ENCODE data around the gene REELD1. TPM values are rescaled to one million over a fixed set of nuclear protein-coding genes. Genes with fewer than 3 reads are reported as not detected.

The REELD1 gene
- total RNA-seq, 2 donors from 2014 or later, result 1.1 TPM; not detected in 1

DNA sequence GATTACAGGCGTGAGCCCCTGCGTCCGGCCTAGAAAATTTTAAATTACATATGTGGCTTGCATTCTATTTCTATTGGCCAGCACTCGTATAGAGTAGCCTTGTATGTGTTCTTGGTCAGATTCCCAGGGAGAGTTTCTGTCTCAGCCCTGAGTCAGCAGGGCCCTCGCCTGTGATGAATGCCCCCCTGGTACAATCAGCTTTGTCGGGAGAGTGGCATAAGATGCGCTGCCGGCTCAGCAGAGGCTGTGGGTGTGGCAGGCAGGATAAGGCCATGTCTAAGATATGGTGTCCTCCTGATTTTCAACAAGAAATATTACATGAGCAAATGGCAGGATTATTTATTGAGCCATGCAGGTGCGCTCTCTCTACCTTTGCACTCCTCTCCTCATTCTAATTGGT lies 1.6 kb upstream of the REELD1 start:
- Histone ChIP-seq H3K9me3 (no peaks in the 10 kb centered on the region), H3K4me3 (no peak overlapping the region), H3K36me3 (no peaks in the 10 kb centered on the region), H3K27ac (no peak overlapping the region), H3K27me3 (replicated peaks; ENCODE audit: insufficient read depth) (no peaks in the 10 kb centered on the region), H3K4me1 (ENCODE audit: control insufficient read depth in 1 of 2, low read depth in 2 of 2) (no peaks in the 10 kb centered on the region)
- no peak for DNase-seq (ENCODE audit: low spot score)
- ATAC-seq (ENCODE audit: insufficient number of reproducible peaks, low FRiP score, low read depth), result no peak
- TF ChIP-seq, protein P1, sequence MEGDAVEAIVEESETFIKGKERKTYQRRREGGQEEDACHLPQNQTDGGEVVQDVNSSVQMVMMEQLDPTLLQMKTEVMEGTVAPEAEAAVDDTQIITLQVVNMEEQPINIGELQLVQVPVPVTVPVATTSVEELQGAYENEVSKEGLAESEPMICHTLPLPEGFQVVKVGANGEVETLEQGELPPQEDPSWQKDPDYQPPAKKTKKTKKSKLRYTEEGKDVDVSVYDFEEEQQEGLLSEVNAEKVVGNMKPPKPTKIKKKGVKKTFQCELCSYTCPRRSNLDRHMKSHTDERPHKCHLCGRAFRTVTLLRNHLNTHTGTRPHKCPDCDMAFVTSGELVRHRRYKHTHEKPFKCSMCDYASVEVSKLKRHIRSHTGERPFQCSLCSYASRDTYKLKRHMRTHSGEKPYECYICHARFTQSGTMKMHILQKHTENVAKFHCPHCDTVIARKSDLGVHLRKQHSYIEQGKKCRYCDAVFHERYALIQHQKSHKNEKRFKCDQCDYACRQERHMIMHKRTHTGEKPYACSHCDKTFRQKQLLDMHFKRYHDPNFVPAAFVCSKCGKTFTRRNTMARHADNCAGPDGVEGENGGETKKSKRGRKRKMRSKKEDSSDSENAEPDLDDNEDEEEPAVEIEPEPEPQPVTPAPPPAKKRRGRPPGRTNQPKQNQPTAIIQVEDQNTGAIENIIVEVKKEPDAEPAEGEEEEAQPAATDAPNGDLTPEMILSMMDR (IDR thresholded peaks at IDR 0.05), result no peak

- H3K4me1 ChIP-seq (ENCODE audit: control insufficient read depth in 1 of 2, low read depth in 2 of 2), result no peaks in the 10 kb centered on the region
- TF ChIP-seq, protein P1 (IDR thresholded peaks at IDR 0.05), result no peak
- DNase-seq (ENCODE audit: low spot score) (no peak), ATAC-seq (ENCODE audit: insufficient number of reproducible peaks, low FRiP score, low read depth) (no peak)
- no peaks in the 10 kb centered on the region for H3K36me3 ChIP-seq
- no peaks in the 10 kb centered on the region for H3K9me3 ChIP-seq
- H3K4me3 ChIP-seq, result no peak overlapping the region
- H3K27me3 ChIP-seq (replicated peaks; ENCODE audit: insufficient read depth), result no peaks in the 10 kb centered on the region
- no peak overlapping the region for H3K27ac ChIP-seq
Observed at GRCh38 chr4:146222313-146222712, 8.0 kb downstream of the REELD1 start.

- Histone ChIP-seq H3K9me3 (no peaks in the 10 kb centered on the region), H3K27me3 (replicated peaks; ENCODE audit: insufficient read depth) (no peaks in the 10 kb centered on the region), H3K36me3 (no peaks in the 10 kb centered on the region), H3K4me1 (ENCODE audit: control insufficient read depth in 1 of 2, low read depth in 2 of 2) (no peaks in the 10 kb centered on the region), H3K4me3 (no peak overlapping the region), H3K27ac (no peak overlapping the region)
- ATAC-seq (ENCODE audit: insufficient number of reproducible peaks, low FRiP score, low read depth) (no peak), DNase-seq (ENCODE audit: low spot score) (no peak)
- TF ChIP-seq, protein P1 (IDR thresholded peaks at IDR 0.05), result no peak
Observed at GRCh38 chr4:146224326-146224966, 10.1 kb downstream of the REELD1 start.

GRCh38 chr4:146229406-146229805 lies 15.1 kb downstream of the REELD1 start:
- Histone ChIP-seq H3K36me3 (no peaks in the 10 kb centered on the region), H3K27ac (no peak overlapping the region), H3K4me1 (ENCODE audit: control insufficient read depth in 1 of 2, low read depth in 2 of 2) (peaks cover 3 to 9% of the 10 kb centered on the region in 2 donors), H3K27me3 (replicated peaks; ENCODE audit: insufficient read depth) (no peaks in the 10 kb centered on the region), H3K9me3 (peaks cover 5% of the 10 kb centered on the region), H3K4me3 (no peak overlapping the region)
- TF ChIP-seq, protein P1 (IDR thresholded peaks at IDR 0.05), result no peak
- no peak for DNase-seq (ENCODE audit: low spot score)
- no peak for ATAC-seq (ENCODE audit: insufficient number of reproducible peaks, low FRiP score, low read depth)

- Histone ChIP-seq H3K9me3 (peaks cover 5% of the 10 kb centered on the region), H3K36me3 (no peaks in the 10 kb centered on the region), H3K4me1 (ENCODE audit: control insufficient read depth in 1 of 2, low read depth in 2 of 2) (peaks cover 3 to 19% of the 10 kb centered on the region in 2 donors), H3K27me3 (replicated peaks; ENCODE audit: insufficient read depth) (no peaks in the 10 kb centered on the region), H3K4me3 (no peak overlapping the region), H3K27ac (no peak overlapping the region)
- DNase-seq (ENCODE audit: low spot score) (no peak), ATAC-seq (ENCODE audit: insufficient number of reproducible peaks, low FRiP score, low read depth) (no peak)
- TF ChIP-seq, protein P1 (IDR thresholded peaks at IDR 0.05), result no peak
Observed at GRCh38 chr4:146232131-146232722, 17.9 kb downstream of the REELD1 start.

Measured in thoracic aorta (tissue), 2 donors.